CD8-positive, alpha-beta memory T cell (primary cell): Measurements from ENCODE around the gene SF1. TPM values are rescaled to one million over a fixed set of nuclear protein-coding genes. Genes with fewer than 3 reads are reported as not detected.

Experiments used
- CTCF ChIA-PET: fragments of 350-600 bp; sonication (Branson Sonifier 250); formaldehyde crosslinking; loops from one replicate; lab custom pipeline; 2021; ENCODE audit warnings: antibody characterized with exemption; lab: Charles Lee
- POLR2A ChIA-PET: fragments of 350-600 bp; sonication (Branson Sonifier 250); formaldehyde crosslinking; loops from one replicate; lab custom pipeline; 2021; ENCODE audit warnings: antibody characterized with exemption; lab: Charles Lee
- DNase-seq, 5 donors: peaks; one replicate each; pipeline versions ENCODE4 v3.0.0 to v3.0.0-alpha.2; 2020 to 2022; ENCODE audit warnings: mixed read lengths in 1 of 5
- H3K27ac ChIP-seq: one replicate; pipeline ENCODE4 v1.7.0; 2013; ENCODE audit warnings: low read depth, mild to moderate bottlenecking, low read length, moderate library complexity
- H3K27me3 ChIP-seq: 2 replicates; pipeline ENCODE4 v1.7.0; 2013; ENCODE audit warnings: low read length, mild to moderate bottlenecking; ENCODE audit not compliant: insufficient read depth, poor library complexity, severe bottlenecking
- H3K36me3 ChIP-seq: 2 replicates; pipeline ENCODE4 v1.7.0; 2013; ENCODE audit warnings: mild to moderate bottlenecking, low read length, moderate library complexity; ENCODE audit not compliant: insufficient read depth
- H3K4me1 ChIP-seq: 2 replicates; pipeline ENCODE4 v1.7.0; 2013; ENCODE audit warnings: mild to moderate bottlenecking, low read length, moderate library complexity; ENCODE audit not compliant: insufficient read depth
- H3K4me3 ChIP-seq: 2 replicates; pipeline ENCODE4 v1.7.0; 2013; ENCODE audit warnings: mild to moderate bottlenecking, low read length
- H3K9me3 ChIP-seq: 2 replicates; pipeline ENCODE4 v1.7.0; 2013; ENCODE audit warnings: mild to moderate bottlenecking, low read length
- H3K27ac Mint-ChIP-seq, 8 donors: one replicate each; pipeline ENCODE4 v1.8.0; 2020 to 2021; ENCODE audit warnings: mixed read lengths in 8 of 8, mild to moderate bottlenecking in 6 of 8, inconsistent platforms in 3 of 8, moderate library complexity in 3 of 8
- H3K27me3 Mint-ChIP-seq, 2 donors: one replicate each; pipeline ENCODE4 v1.8.0; 2020 to 2021; ENCODE audit warnings: mixed read lengths in 2 of 2, mild to moderate bottlenecking in 1 of 2, moderate library complexity in 1 of 2
- H3K36me3 Mint-ChIP-seq, 3 donors: one replicate each; pipeline ENCODE4 v1.8.0; 2020 to 2021; ENCODE audit warnings: mixed read lengths in 3 of 3, inconsistent platforms in 1 of 3, mild to moderate bottlenecking in 1 of 3
- H3K4me1 Mint-ChIP-seq, 3 donors: one replicate each; pipeline ENCODE4 v1.8.0; 2020 to 2021; ENCODE audit warnings: mixed read lengths in 3 of 3, inconsistent platforms in 1 of 3, mild to moderate bottlenecking in 1 of 3
- H3K4me3 Mint-ChIP-seq, 7 donors: one replicate each; pipeline ENCODE4 v1.8.0; 2020 to 2021; ENCODE audit warnings: mixed read lengths in 7 of 7, mild to moderate bottlenecking in 6 of 7, moderate library complexity in 4 of 7, inconsistent platforms in 2 of 7
- H3K9me3 Mint-ChIP-seq, 5 donors: one replicate each; pipeline ENCODE4 v1.8.0; 2020 to 2022; ENCODE audit warnings: mixed read lengths in 5 of 5, mild to moderate bottlenecking in 3 of 5, moderate library complexity in 2 of 5, inconsistent platforms in 1 of 5
- polyA plus RNA-seq: library from polyadenylated mRNA; unstranded; fragments of 300-500 nt; fragmentation: Illumina TruSeq; gene quantifications from one replicate; pipeline ENCODE4 v1.2.3, GENCODE V29; 2021
- total RNA-seq, 2 experiments: library from RNA; stranded (reverse); gene quantifications; one replicate each; pipeline ENCODE4 v1.2.3, GENCODE V29; 2021

The SF1 gene
- total and polyA plus RNA-seq, 3 experiments from 2014 or later, result 176 to 423 (median 403) TPM

GRCh38 chr11:64753380-64754123, 24.8 kb downstream of the SF1 start:
- Mint-ChIP-seq H3K36me3 (peaks cover 0 to 33% (median 5%) of the 10 kb centered on the region in 3 donors), H3K4me3 (no peak overlapping the region), H3K4me1 (peaks cover 13 to 23% (median 23%) of the 10 kb centered on the region in 3 donors), H3K27me3 (no peaks in the 10 kb centered on the region), H3K27ac (peak overlapping the region in 1 of 8 donors; percentile 84), H3K9me3 (no peaks in the 10 kb centered on the region)
- Histone ChIP-seq H3K9me3 (no peaks in the 10 kb centered on the region), H3K36me3 (peaks cover 6% of the 10 kb centered on the region), H3K4me3 (no peak overlapping the region), H3K27ac (no peak overlapping the region), H3K4me1 (peaks cover 10% of the 10 kb centered on the region), H3K27me3 (no peaks in the 10 kb centered on the region)
- peak in 1 of 5 donors; percentile 41 for DNase-seq
- ChIA-PET CTCF (interaction anchor here (1.2 to 26.7 kb wide), 4 partner anchors 6 to 57 kb away, joined by 3 to 441 read pairs (median 222); partner anchors contain the start of genes MEN1, PYGM, RASGRP2 and SF1), POLR2A (interaction anchor here (1.8 to 3.0 kb wide), 2 partner anchors 8 to 10 kb away, joined by 4 to 9 read pairs; no protein-coding TSS in a partner anchor)

- no peak overlapping the region for H3K27ac ChIP-seq
- Mint-ChIP-seq H3K36me3 (peaks cover 0 to 33% (median 5%) of the 10 kb centered on the region in 3 donors), H3K27me3 (no peaks in the 10 kb centered on the region), H3K9me3 (no peaks in the 10 kb centered on the region), H3K4me3 (no peak overlapping the region), H3K4me1 (peaks cover 15 to 26% (median 23%) of the 10 kb centered on the region in 3 donors), H3K27ac (peak overlapping the region in 1 of 8 donors; percentile 36)
- no peak overlapping the region for H3K4me3 ChIP-seq
- POLR2A ChIA-PET, result interaction anchor here (1.8 to 3.0 kb wide), 2 partner anchors 9 to 11 kb away, joined by 4 to 9 read pairs; no protein-coding TSS in a partner anchor
- CTCF ChIA-PET, result interaction anchor here (0.6 to 18.5 kb wide), 4 partner anchors 9 to 58 kb away, joined by 3 to 441 read pairs (median 4); partner anchors contain the start of genes MEN1, PYGM, RASGRP2 and SF1
- DNase-seq, result peak in 1 of 5 donors; percentile 47
- no peaks in the 10 kb centered on the region for H3K9me3 ChIP-seq
- peaks cover 10% of the 10 kb centered on the region for H3K4me1 ChIP-seq
- no peaks in the 10 kb centered on the region for H3K27me3 ChIP-seq
- peaks cover 6% of the 10 kb centered on the region for H3K36me3 ChIP-seq
Observed at GRCh38 chr11:64753019-64753379, 25.3 kb downstream of the SF1 start.

GRCh38 chr11:64752175-64752970, 26.0 kb downstream of the SF1 start:
- peak overlapping the region in 1 of 8 donors; percentile 88 for H3K27ac Mint-ChIP-seq
- no peak overlapping the region for H3K4me3 ChIP-seq
- H3K36me3 ChIP-seq, result peaks cover 6% of the 10 kb centered on the region
- no peak overlapping the region for H3K4me3 Mint-ChIP-seq
- H3K4me1 Mint-ChIP-seq, result peaks cover 14 to 26% (median 23%) of the 10 kb centered on the region in 3 donors
- no peaks in the 10 kb centered on the region for H3K9me3 Mint-ChIP-seq
- no peak overlapping the region for H3K27ac ChIP-seq
- no peaks in the 10 kb centered on the region for H3K27me3 ChIP-seq
- ChIA-PET POLR2A (interaction anchor here (0.6 to 3.0 kb wide), 3 partner anchors 10 to 20 kb away, joined by 4 to 9 read pairs (median 5); no protein-coding TSS in a partner anchor), CTCF (interaction anchor here (0.6 to 18.5 kb wide), 6 partner anchors 8 to 58 kb away, joined by 3 to 441 read pairs (median 3); partner anchors contain the start of genes MEN1, PYGM, RASGRP2 and SF1)
- H3K9me3 ChIP-seq, result no peaks in the 10 kb centered on the region
- H3K4me1 ChIP-seq, result peaks cover 10% of the 10 kb centered on the region
- peaks cover 0 to 32% (median 4%) of the 10 kb centered on the region in 3 donors for H3K36me3 Mint-ChIP-seq
- H3K27me3 Mint-ChIP-seq, result no peaks in the 10 kb centered on the region
- DNase-seq, result peak in 1 of 5 donors; percentile 26

GRCh38 chr11:64751580-64751979, 26.8 kb downstream of the SF1 start:
- peaks cover 6% of the 10 kb centered on the region for H3K36me3 ChIP-seq
- H3K4me3 Mint-ChIP-seq, result no peak overlapping the region
- no peaks in the 10 kb centered on the region for H3K9me3 Mint-ChIP-seq
- no peak overlapping the region for H3K27ac ChIP-seq
- ChIA-PET POLR2A (interaction anchor here (0.6 to 3.0 kb wide), 3 partner anchors 10 to 21 kb away, joined by 4 to 9 read pairs (median 5); no protein-coding TSS in a partner anchor), CTCF (interaction anchor here (0.8 to 18.5 kb wide), 4 partner anchors 8 to 31 kb away, joined by 3 to 441 read pairs (median 3); partner anchors contain the start of genes PYGM and SF1)
- H3K4me1 ChIP-seq, result peaks cover 13% of the 10 kb centered on the region
- no peaks in the 10 kb centered on the region for H3K9me3 ChIP-seq
- H3K27me3 ChIP-seq, result no peaks in the 10 kb centered on the region
- no peak for DNase-seq
- peaks cover 14 to 27% (median 26%) of the 10 kb centered on the region in 3 donors for H3K4me1 Mint-ChIP-seq
- H3K27ac Mint-ChIP-seq, result peak overlapping the region in 1 of 8 donors; percentile 21
- H3K36me3 Mint-ChIP-seq, result peaks cover 0 to 30% (median 2%) of the 10 kb centered on the region in 3 donors
- H3K4me3 ChIP-seq, result no peak overlapping the region
- no peaks in the 10 kb centered on the region for H3K27me3 Mint-ChIP-seq

- ChIA-PET POLR2A (interaction anchor here (3.0 kb wide), 1 partner anchor 13 kb away, joined by 9 read pairs; no protein-coding TSS in a partner anchor), CTCF (interaction anchor here (0.8 to 18.5 kb wide), 4 partner anchors 8 to 31 kb away, joined by 3 to 441 read pairs (median 3); partner anchors contain the start of genes PYGM and SF1)
- H3K27ac Mint-ChIP-seq, result peak overlapping the region in 3 of 8 donors; percentile 17 to 22 (median 21)
- no peaks in the 10 kb centered on the region for H3K9me3 Mint-ChIP-seq
- H3K4me3 Mint-ChIP-seq, result no peak overlapping the region
- peaks cover 0 to 30% (median 2%) of the 10 kb centered on the region in 3 donors for H3K36me3 Mint-ChIP-seq
- H3K4me1 Mint-ChIP-seq, result peaks cover 18 to 32% (median 31%) of the 10 kb centered on the region in 3 donors
- no peaks in the 10 kb centered on the region for H3K27me3 Mint-ChIP-seq
- Histone ChIP-seq H3K4me1 (peaks cover 17% of the 10 kb centered on the region), H3K27me3 (no peaks in the 10 kb centered on the region), H3K9me3 (no peaks in the 10 kb centered on the region), H3K36me3 (peaks cover 6% of the 10 kb centered on the region), H3K4me3 (no peak overlapping the region), H3K27ac (no peak overlapping the region)
- peak in 1 of 5 donors; percentile 42 for DNase-seq
Observed at GRCh38 chr11:64751136-64751535, 27.2 kb downstream of the SF1 start.

- no peak overlapping the region for H3K4me3 Mint-ChIP-seq
- CTCF ChIA-PET, result interaction anchor here (18.5 kb wide), 1 partner anchor 16 kb away, joined by 441 read pairs; the partner anchor contains the start of genes PYGM and SF1
- Histone ChIP-seq H3K27ac (no peak overlapping the region), H3K4me1 (peaks cover 23% of the 10 kb centered on the region), H3K4me3 (no peak overlapping the region), H3K36me3 (peaks cover 6% of the 10 kb centered on the region), H3K9me3 (no peaks in the 10 kb centered on the region), H3K27me3 (no peaks in the 10 kb centered on the region)
- H3K27ac Mint-ChIP-seq, result peak overlapping the region in 4 of 8 donors; percentile 17 to 90 (median 48)
- no peaks in the 10 kb centered on the region for H3K27me3 Mint-ChIP-seq
- peaks cover 0 to 32% (median 2%) of the 10 kb centered on the region in 3 donors for H3K36me3 Mint-ChIP-seq
- H3K9me3 Mint-ChIP-seq, result no peaks in the 10 kb centered on the region
- peaks cover 19 to 38% (median 32%) of the 10 kb centered on the region in 3 donors for H3K4me1 Mint-ChIP-seq
- POLR2A ChIA-PET, result no interaction called here
- peak in 1 of 5 donors; percentile 29 for DNase-seq
Observed at GRCh38 chr11:64750361-64751054, 27.8 kb downstream of the SF1 start.
